ENCODE data around the gene EPSTI1.
"Not testable (repeated sequence)": the region's sequence is repeated elsewhere in the genome, so short reads cannot be mapped to it uniquely, and the experiment has no call there.

EPSTI1 gene, protein sequence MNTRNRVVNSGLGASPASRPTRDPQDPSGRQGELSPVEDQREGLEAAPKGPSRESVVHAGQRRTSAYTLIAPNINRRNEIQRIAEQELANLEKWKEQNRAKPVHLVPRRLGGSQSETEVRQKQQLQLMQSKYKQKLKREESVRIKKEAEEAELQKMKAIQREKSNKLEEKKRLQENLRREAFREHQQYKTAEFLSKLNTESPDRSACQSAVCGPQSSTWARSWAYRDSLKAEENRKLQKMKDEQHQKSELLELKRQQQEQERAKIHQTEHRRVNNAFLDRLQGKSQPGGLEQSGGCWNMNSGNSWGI

GRCh38 chr13:42991898-42992763 lies at the start of gene EPSTI1:
TSS of gene EPSTI1 (minus strand) at chr13:42992241. CDS start at chr13:42992165, 76 bp downstream.
- FAIRE-seq (peak; percentile 97), DNase-seq (ENCODE audit: extremely low spot score, insufficient read length, low read depth) (peak; percentile 50)

DNA sequence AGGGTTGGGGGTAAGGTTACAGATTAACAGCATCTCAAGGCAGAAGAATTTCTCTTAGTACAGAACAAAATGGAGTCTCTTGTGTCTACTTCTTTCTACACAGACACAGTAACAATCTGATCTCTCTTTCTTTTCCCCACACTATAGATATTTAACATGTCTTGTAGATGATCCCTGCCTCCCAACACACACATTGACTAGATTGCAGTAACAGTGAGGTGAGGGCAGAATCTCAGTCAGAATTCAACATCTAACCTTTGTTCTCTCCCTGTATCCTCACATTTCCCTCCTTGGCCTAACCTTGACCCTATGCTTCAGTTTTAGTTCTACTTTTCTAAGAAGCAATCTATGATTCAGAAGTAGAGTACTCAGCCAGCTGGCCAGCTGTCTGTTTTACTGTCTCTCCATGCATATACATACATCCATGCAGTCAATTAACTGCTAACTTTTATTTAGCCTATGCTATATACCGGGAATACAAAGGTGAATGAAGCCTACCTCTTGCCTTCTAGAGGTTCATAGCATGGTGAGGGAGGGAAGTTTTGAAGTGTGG lies 49.4 kb upstream of the EPSTI1 start:
- FAIRE-seq (peak; percentile 75), DNase-seq (ENCODE audit: extremely low spot score, insufficient read length, low read depth) (no peak)

GRCh38 chr13:43040581-43041368 lies 48.7 kb upstream of the EPSTI1 start:
- not testable (repeated sequence) for FAIRE-seq; DNase-seq (ENCODE audit: extremely low spot score, insufficient read length, low read depth)

GRCh38 chr13:43039966-43040365 lies 47.9 kb upstream of the EPSTI1 start:
- DNase-seq (ENCODE audit: extremely low spot score, insufficient read length, low read depth) (no peak), FAIRE-seq (peak; percentile 56)

DNA sequence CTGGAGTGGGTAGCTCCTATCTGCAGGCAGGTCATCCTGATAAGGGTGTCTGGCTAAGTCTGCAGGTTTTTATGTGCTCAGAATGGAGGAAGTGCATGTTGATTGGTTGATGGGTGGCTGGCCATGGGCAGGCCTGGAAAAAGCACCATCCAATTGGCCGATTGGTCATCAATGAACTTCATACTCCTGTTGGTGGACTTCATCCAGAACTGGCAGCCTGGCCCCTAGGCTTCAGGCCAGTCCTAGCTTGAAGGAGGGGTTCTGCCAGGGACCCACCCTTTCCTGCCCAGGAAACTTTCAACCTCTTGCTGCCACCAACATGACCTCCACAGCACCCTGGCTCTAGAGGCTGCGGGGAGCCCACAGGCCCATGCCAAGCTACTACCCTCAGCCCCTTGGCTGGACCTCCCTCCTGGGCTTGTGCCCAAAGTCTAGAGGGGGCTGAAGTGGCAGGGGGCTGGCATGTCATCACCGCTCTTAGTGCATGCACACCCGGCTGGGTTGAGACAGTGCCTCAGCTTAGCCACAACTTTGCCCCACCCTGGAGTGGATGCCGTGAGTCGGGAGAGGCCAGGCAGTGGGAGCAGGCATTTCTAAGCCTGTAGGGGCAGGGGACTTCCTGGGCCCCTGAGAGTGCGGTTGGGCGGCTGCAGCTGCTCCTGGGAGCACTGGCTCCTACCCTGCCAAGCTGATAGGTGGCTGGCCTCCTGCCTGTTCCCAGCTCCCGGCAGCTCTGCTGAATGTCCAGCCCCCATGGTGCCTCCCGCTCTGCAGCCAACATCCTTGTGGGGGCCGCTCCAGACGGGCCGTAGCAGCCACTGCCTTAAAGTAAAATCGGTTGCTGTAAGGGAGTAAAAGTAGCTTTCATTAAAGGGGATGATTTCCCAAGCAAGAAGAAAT lies 44.6 kb upstream of the EPSTI1 start:
- FAIRE-seq (no peak), DNase-seq (ENCODE audit: extremely low spot score, insufficient read length, low read depth) (no peak)

DNA sequence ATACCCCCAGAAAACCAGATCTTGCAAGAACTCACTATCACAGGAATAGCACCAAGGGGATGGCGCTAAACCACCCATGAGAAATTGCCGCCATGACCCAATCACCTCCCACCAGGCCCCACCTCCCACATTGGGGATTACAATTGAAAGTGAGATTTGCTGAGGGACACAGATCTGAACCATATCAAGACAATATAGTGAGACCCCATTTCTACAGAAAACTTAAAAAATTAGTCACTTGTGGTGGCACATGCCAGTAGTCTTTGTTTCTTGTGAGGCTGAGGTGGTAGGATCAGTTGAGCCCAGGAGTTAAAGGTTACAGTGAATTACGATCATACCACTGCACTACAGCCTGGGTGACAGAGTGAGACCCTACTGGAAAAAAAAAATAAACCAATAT lies 41.0 kb upstream of the EPSTI1 start:
- no peak for DNase-seq (ENCODE audit: extremely low spot score, insufficient read length, low read depth)
- no peak for FAIRE-seq

- FAIRE-seq (no peak), DNase-seq (ENCODE audit: extremely low spot score, insufficient read length, low read depth) (no peak)
These were observed 39.8 kb upstream of the EPSTI1 start for GRCh38 chr13:43031881-43032280.

DNA sequence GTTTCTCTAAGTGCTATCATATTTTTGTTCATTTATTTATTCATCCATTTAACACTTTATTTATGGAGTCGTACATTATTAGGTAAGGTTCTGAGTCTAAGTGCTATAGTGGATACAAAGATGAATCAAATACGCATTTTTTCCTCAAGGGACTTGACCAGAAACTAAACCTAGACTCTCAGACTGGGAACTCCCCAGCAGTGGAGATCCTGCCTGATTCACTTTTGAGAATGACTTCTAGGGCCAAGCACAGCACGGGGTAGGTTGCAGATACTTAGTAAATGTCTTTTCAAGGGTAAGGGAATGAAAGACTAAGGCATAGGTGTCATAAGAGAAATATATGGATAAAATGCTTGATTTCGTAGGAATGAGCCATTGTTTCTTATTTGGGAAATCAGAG lies 38.5 kb upstream of the EPSTI1 start:
- DNase-seq (ENCODE audit: extremely low spot score, insufficient read length, low read depth) (no peak), FAIRE-seq (peak; percentile 58)

DNA sequence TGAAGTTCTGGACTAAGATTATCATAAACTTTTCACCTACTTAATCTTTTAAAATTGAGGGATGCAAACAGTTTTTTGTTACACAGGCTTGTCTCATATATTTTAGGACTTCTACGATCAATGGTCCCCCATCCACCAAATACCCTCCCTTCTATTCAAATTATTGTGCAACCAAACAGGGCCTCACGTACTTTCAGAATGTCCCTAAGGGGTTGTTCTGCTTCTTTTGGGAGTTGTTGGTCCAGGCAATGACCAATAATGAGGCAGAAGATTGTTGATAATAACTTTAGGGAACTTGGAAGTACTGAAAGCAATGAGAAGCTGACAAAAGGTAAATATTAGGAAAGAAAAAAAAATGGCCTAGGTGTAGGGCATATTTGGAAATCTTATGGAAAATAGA lies 34.2 kb upstream of the EPSTI1 start:
- peak; percentile 38 for FAIRE-seq
- no peak for DNase-seq (ENCODE audit: extremely low spot score, insufficient read length, low read depth)

- FAIRE-seq (peak; percentile 79), DNase-seq (ENCODE audit: extremely low spot score, insufficient read length, low read depth) (peak; percentile 67)
These were observed 31.4 kb upstream of the EPSTI1 start, which contains the start of gene DNAJC15 for GRCh38 chr13:43023289-43023963. TSS of gene DNAJC15 (plus strand) at chr13:43023586. CDS start at chr13:43023627, 41 bp downstream.

DNA sequence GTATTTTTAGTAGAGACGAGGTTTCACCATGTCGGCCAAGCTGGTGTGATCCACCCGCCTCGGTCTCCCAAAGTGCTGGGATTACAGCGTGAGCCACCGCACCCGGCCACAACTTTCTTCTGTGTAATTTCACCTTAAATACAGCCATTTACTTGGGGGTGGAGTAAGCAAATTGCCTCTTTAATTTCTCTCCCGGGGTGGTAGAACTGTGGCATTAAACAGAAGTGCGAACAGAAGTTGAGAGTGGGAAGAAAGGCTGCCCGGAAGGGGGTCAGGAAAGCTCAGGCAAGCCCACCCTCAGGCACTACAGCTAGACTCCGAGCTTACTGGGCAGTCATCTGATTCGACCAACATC lies 30.9 kb upstream of the EPSTI1 start:
- DNase-seq (ENCODE audit: extremely low spot score, insufficient read length, low read depth) (no peak), FAIRE-seq (no peak)

- FAIRE-seq, result no peak
- no peak for DNase-seq (ENCODE audit: extremely low spot score, insufficient read length, low read depth)
These were observed 30.1 kb upstream of the EPSTI1 start for GRCh38 chr13:43021926-43022670.

DNA sequence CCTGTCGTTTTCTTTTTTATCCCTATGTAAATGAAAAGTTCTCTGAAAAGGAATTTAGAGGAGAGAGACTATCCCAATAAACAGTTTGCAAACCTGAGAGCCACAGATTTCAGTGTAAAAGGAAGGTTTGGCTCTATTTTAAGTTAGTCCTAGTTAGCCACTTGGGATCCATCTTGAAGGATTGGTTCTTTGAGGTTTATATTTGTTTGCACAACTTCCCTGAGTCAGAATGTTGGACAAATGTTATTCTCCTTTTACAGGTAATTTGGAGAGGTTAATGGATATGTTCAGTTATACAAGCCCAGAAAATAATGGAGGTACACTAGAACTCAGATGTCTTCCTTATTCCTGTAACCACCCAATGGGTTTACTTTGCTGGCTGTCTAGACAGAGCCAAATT lies 28.8 kb upstream of the EPSTI1 start:
- FAIRE-seq, result no peak
- DNase-seq (ENCODE audit: extremely low spot score, insufficient read length, low read depth), result no peak

- DNase-seq (ENCODE audit: extremely low spot score, insufficient read length, low read depth) (no peak), FAIRE-seq (no peak)
These were observed 27.8 kb upstream of the EPSTI1 start for GRCh38 chr13:43019811-43020210.

DNA sequence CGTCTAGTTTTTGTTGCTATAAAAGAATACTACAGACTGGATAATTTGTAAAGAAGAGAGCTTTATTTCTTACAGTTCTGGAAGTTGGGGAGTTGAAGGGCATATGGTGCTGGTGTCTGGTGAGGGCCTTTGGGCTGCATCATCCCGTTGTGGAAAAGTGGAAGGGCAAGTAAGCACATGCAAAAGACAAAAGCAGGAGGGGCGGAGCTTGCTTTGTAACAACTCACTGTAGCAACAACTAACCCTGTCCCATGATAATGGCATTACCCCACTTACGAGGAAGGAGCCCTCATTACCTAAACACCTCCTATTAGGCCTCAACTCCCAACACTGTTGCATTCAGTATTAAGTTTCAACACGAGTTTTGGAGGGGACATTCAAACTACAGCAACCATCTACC lies 24.2 kb upstream of the EPSTI1 start:
- no peak for FAIRE-seq
- no peak for DNase-seq (ENCODE audit: extremely low spot score, insufficient read length, low read depth)

DNA sequence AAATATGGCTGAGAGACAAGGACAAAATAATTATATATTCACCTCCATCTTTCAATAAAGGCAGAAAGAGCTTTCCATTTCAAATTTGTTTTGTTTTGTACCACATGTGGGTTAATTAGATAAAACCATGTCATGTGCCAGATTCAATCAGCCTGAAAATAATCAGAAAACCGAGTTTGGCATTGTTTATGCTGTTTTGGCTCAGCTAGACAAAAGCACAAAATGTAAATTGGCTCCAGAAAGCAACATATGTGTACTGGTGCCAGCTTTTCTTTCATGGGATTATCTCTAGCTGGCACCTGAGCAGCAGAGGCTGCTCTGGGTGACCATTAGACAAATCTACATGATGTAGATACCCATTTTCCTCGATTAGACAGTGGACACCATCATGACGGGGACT lies 22.1 kb upstream of the EPSTI1 start:
- DNase-seq (ENCODE audit: extremely low spot score, insufficient read length, low read depth) (no peak), FAIRE-seq (no peak)

DNA sequence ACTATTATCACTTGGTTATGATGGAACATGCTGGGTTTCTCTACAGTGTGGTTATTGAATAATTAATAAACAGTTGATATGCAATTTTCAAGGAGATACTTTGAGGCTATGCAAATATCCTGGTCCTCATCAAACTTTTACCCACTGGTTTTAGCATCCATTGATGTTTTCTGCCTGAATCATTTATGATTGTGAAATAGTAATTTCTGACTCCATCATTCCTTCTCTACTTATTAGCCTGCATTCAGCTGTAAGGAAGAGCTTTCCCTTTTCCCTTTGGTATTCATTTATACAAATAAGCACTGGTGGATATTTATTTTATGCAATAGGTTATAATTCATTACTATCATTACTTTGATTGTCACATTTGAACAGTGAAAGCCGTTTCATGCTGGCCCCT lies 17.5 kb upstream of the EPSTI1 start:
- no peak for DNase-seq (ENCODE audit: extremely low spot score, insufficient read length, low read depth)

DNA sequence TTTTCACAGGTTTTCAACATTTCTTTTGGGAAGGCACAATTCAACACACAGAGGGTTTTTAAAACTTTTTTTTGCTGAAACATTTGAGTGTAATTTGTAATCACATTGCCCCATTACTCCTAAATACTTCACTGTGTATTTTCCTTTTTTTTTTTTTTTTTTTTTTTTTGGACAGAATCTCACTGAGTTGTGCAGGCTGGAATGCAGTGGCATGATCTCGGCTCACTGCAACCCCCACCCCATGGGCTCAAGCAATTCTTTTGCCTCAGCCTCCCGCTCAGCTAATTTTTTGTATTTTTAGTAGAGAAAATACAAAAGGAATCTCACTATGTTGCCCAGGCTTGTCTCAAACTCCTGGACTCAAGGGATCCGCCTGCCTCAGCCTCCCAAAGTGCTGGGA lies 16.6 kb upstream of the EPSTI1 start:
- DNase-seq (ENCODE audit: extremely low spot score, insufficient read length, low read depth) (no peak), FAIRE-seq (no peak)

More for the DNA sequence above, 17.5 kb upstream of the EPSTI1 start:
- no peak for FAIRE-seq

Measured in GM18507 (cell line).